ENCODE data around the gene VKORC1L1. TPM values are rescaled to one million over a fixed set of nuclear protein-coding genes. Genes with fewer than 3 reads are reported as not detected.
"Not testable (repeated sequence)": the region's sequence is repeated elsewhere in the genome, so short reads cannot be mapped to it uniquely, and the experiment has no call there.

VKORC1L1 gene
- 7.9 and 11.5 TPM in 2 replicates for total RNA-seq (2014; rRNA removed; shearing (Covaris generic))

DNA sequence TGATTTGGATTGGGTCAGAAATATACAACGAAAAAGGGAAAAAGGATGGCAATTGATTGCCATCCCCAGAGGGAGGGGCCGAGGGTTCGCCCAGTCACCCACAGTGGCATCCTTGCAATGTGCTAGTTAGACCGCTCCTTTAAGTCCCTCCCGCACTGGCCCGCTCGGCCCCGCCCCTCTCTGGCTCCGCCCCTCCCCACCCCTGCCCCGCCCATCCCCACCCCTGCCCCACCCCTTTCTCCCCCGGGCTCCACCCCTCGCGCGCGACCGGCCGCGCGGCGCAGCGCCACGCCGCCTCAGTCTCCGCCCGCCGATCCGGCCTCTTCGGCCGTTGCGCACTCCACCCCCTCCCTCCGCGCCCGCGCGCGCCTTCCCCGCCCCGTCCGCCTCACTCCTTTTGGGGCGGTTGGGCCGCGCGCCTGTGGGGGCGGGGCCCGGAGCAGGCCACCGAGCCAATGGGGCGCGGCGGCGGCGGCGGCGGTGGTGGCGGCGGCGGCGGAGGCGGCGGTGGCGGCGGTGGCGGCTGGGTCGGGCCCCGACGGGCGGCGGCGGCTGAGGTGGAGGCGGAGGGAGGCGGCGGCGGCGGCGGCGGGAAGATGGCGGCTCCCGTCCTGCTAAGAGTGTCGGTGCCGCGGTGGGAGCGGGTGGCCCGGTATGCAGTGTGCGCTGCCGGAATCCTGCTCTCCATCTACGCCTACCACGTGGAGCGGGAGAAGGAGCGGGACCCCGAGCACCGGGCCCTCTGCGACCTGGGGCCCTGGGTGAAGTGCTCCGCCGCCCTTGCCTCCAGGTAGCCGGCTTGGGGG lies at the start of gene VKORC1L1:
Gene VKORC1L1 (plus strand): TSS at position 299 of the 806 bp plus-strand sequence. CDS start 298 bp downstream, at position 597.
- in situ Hi-C loops (cut with HindIII; ENCODE audit: low sequenced_read_pairs) = no loop called here
- DNase-seq (ENCODE audit: low spot score) = peak; percentile 92

DNA sequence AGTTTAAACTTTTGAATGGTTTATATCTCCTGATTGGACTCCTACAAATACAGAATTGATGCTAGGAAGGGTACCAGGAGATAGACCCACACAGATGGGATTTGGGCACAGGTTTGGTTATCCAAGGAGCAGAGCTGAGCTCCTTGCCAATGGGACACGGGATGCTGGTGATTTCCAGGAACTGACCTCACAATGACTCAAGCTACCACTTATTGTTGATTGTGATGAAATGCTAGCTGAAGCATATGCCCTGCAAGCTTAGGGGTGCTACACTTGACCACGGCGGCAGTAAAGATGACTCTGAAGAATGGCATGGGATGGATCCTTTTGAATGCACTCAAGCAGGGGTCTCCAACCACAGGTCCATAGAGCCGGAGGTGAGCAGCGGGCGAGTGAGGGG lies 45.5 kb upstream of the VKORC1L1 start:
- in situ Hi-C loops (cut with HindIII; ENCODE audit: low sequenced_read_pairs) = no loop called here
- no peak for DNase-seq (ENCODE audit: low spot score)

DNA sequence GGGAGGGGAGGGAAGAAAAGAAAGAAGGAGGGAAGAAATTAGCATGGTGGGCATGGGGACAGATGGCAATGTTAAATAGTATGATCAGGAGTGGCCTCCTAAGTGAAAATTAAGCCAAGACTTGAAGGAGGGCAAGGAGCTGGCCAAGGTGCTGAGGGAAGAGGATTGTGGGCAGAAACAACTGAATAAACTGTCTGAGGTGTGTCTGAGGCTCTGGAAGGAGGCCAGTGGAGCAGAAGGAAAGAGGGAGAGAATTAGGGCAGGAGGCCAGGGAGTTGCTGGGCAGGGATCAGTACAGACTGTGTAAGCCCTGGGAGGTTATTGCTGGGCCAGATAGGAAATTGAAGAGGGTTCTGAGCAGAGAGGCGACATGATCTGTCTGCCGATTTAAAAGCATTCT lies 40.6 kb upstream of the VKORC1L1 start:
- DNase-seq (ENCODE audit: low spot score) = peak; percentile 97

DNA sequence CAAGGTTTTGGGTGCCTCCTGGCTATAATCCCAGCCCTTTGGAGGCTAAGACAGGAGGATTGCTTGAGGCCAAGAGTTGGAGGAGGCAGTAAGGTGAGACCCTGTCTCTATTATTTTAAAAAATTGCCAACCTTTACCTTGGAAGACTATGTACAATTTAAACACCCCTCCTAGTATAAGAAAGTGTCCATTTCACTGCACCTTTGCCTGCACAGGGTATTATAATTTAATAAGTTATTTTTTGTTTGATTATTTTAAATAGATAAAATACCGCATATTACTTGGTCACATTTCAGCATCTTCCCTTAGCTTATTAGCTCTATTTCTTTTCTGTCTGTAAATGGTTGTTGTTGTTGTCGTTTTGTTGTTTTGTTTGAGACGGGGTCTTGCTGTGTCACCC lies 36.2 kb upstream of the VKORC1L1 start:
- DNase-seq (ENCODE audit: low spot score); in situ Hi-C loops (cut with HindIII; ENCODE audit: low sequenced_read_pairs): not testable (repeated sequence)

More for the DNA sequence above, 40.6 kb upstream of the VKORC1L1 start:
- in situ Hi-C loops (cut with HindIII; ENCODE audit: low sequenced_read_pairs) = no loop called here

GRCh38 chr7:65837541-65837956 lies 35.3 kb upstream of the VKORC1L1 start:
- DNase-seq (ENCODE audit: low spot score); in situ Hi-C loops (cut with HindIII; ENCODE audit: low sequenced_read_pairs): not testable (repeated sequence)

- peak; percentile 83 for DNase-seq (ENCODE audit: low spot score)
- in situ Hi-C loops (cut with HindIII; ENCODE audit: low sequenced_read_pairs) = no loop called here
Observed at GRCh38 chr7:65839846-65840245, 33.0 kb upstream of the VKORC1L1 start.

DNA sequence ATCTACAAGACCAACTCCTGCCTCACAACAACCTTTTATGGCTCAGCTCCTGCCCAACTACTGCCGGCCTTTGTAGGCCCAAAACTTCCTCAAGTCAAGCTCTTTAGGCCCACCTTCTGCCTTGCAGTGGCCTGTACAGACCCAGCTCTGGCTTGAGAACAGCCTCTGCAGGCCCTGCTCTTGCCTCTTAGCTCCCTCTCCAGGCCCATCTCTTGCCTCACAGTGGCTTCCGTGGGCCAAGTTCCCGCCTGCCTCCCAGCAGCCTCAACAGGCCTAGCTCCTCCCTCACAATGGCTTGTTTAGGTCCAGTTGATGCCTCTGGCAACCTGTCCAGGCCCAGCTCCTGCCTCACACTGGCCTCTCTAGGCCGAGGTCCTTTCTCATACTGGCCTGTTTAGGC lies 32.4 kb upstream of the VKORC1L1 start:
- in situ Hi-C loops (cut with HindIII; ENCODE audit: low sequenced_read_pairs) = no loop called here
- DNase-seq (ENCODE audit: low spot score) = peak; percentile 8

- in situ Hi-C loops (cut with HindIII; ENCODE audit: low sequenced_read_pairs); DNase-seq (ENCODE audit: low spot score): not testable (repeated sequence)
Observed at GRCh38 chr7:65843616-65844015, 29.3 kb upstream of the VKORC1L1 start.

DNA sequence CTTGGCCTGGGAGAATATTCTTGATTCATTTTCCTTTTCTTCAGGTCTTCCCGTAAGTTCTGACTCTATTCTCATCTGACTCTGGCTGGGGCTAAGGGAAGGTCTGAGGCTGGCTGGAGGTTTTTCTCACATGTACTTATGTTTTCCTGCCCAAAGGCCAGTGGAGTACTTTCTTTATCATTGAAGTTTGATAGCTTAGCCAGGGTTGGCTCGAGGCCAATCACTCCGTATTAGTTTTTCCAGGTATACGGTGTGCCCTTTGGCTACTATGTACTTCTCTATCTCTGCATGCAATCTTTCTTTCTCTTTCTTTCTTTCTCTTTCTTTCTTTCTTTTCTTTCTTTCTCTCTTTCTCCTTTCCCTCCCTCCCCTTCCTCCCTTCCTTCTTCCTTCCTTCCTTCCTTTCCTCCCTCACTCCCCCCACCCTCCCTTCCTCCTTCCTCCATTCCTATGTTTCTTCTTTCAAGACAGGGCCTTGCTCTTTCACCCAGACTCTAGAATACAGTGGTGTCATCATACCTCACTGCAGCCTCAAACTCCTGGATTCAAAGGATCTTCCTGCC lies 26.8 kb upstream of the VKORC1L1 start:
- no peak for DNase-seq (ENCODE audit: low spot score)
- in situ Hi-C loops (cut with HindIII; ENCODE audit: low sequenced_read_pairs) = no loop called here

DNA sequence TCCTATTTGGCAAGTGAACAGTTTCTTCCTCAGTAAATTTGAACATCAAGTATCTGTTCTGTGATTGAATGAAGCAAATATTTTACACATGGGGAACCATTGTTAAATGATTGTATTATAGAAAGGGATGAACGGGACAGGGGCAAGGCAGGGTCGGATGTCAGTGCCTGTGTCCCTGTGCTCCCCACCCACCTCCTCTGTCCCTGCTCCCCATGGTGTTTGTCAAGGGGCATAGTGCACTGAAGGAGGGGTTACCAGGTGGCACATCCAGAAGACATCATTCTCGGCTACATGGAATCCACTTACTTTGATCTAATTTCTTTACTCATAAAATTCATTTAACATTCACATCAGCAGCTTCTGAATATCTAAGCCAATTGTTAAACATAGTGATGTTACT lies 19.4 kb upstream of the VKORC1L1 start:
- in situ Hi-C loops (cut with HindIII; ENCODE audit: low sequenced_read_pairs); DNase-seq (ENCODE audit: low spot score): not testable (repeated sequence)

DNA sequence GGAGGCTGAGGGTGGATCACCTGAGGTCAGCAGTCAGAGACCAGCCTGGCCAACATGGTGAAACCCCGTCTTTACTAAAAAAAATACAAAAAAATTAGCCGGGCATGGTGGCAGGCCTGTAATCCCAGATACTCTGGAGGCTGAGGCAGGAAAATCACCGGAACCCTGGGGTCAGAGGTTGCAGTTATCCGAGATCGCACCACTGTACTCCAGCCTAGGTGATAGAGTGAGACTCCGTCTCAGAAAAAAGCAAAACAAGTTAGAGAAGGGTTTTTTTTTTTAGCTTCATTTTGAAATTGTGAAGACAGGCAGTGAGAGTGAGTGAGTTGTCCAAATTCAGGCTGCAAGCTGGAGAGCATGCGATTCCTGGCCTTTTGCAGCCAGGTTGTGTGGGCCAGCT lies 19.0 kb upstream of the VKORC1L1 start:
- in situ Hi-C loops (cut with HindIII; ENCODE audit: low sequenced_read_pairs); DNase-seq (ENCODE audit: low spot score): not testable (repeated sequence)

DNA sequence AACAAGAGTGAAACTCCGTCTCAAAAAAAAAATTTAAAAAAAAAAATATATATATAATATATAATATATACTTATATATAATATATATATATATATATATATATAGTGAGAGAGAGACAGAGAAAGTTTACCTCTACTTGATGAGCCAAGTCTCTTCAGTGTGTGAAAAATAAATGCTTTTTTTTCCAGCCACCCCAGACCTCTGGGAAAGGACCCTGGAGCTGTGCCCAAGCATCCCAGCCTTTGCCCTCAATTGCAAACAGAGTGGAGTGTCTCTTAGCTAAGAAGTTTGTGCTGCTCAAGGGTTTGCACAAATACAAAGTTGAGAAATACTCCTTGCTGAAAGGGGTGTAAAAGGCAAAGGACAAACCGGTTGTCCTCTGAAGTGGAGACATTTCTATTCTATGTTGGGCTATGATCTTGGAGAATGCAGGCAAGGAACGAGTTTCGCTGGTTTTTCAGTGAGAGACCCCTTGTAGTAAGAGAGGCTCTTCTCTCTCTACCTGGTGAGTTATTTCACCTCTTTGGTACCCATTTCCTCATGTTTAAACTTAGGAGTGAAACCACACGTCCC lies 15.5 kb upstream of the VKORC1L1 start:
- DNase-seq (ENCODE audit: low spot score); in situ Hi-C loops (cut with HindIII; ENCODE audit: low sequenced_read_pairs): not testable (repeated sequence)

DNA sequence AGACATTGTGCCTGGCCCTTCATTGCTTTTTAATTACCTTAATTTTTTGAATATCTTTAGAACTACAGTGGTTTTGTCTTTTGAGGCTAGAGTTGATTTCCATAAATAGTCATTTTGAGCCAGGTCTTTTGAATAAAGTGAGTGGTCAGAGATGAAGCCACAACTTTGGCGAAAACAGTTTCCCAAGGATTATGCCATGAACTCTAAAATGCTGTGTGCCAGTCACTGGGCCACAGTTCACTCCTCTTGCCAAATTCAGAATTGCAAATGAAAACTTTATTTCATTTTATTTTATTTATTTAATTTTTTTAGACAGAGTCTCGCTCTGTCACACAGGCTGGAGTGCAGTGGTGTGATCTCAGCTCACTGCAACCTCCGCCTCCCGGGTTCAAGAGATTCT lies 14.2 kb upstream of the VKORC1L1 start:
- in situ Hi-C loops (cut with HindIII; ENCODE audit: low sequenced_read_pairs) = not testable (repeated sequence)

GRCh38 chr7:65866244-65866643 lies 6.6 kb upstream of the VKORC1L1 start:
- in situ Hi-C loops (cut with HindIII; ENCODE audit: low sequenced_read_pairs); DNase-seq (ENCODE audit: low spot score): not testable (repeated sequence)

More for the DNA sequence above, 14.2 kb upstream of the VKORC1L1 start:
- DNase-seq (ENCODE audit: low spot score) = not testable (repeated sequence)

- in situ Hi-C loops (cut with HindIII; ENCODE audit: low sequenced_read_pairs); DNase-seq (ENCODE audit: low spot score): not testable (repeated sequence)
Observed at GRCh38 chr7:65867681-65868080, 5.2 kb upstream of the VKORC1L1 start.

DNA sequence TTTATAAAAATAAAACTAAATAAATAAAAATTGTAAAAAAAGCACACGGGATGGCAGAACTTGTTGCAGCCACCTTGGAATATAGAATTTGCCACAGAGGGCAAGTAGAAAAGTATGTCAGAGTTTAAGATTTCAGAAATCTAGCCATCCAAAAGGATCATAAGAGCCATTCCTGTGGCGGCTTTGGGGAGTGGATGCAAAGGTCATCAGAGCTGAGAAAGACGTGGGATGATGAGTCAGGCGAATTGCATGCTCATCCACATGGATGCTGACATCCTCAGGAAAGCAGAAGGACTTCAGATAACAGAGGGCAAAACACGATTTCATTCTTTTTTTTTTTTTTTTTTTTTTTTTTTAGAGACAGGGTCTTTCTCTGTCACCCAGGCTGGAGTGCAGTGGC lies 3.6 kb upstream of the VKORC1L1 start:
- in situ Hi-C loops (cut with HindIII; ENCODE audit: low sequenced_read_pairs); DNase-seq (ENCODE audit: low spot score): not testable (repeated sequence)

DNA sequence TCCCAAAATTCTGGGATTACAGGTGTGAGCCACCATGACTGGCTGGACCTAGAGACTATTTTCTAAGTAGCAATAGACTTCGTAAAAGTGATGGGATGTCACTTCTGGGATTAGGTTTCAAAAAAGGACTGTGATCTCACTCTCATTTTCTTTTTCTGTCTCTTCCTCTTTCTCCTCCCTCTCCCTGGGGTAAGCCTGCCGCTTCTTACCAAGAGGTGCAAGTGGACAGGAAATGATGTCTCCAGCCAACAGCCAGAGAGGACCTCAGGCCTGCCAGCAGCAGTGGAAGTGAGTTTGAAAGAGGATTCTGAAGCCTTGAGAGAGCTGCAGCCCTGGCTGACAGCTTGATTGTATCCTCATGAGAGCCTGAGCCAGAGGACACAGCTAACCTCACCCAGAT lies 1.4 kb upstream of the VKORC1L1 start:
- in situ Hi-C loops (cut with HindIII; ENCODE audit: low sequenced_read_pairs); DNase-seq (ENCODE audit: low spot score): not testable (repeated sequence)

DNA sequence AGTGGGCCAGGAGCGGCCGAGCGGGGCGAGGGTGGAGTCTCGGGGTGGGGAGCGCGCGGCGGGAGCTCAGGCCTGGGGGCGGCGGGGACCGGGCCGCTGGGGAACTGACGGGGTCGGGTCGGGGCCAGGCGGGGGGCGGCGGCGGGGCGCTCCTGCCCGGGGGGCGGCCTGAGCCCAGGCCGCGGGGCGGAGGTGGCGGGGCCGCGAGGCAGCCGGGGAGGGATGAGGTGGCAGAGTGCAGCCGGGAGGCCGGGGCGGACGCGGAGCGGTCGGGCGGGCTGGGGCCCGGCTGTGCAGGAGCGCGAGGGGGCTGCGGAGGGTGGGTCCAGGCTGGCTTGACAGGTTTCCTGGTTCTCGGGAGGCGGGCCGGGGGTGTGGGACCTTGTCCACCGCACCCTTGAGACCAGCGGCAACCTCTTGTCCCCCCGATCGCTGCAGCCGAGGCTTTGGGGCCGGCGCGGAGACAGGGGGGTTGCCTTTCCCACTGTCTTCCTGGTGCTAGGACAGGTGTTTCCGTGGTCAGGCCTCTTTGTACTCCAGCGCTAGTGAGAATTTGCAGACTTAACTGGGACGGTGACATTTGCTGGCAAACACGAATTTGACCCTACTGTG lies 814 bp downstream of the VKORC1L1 start:
- DNase-seq (ENCODE audit: low spot score) = peak; percentile 6
- in situ Hi-C loops (cut with HindIII; ENCODE audit: low sequenced_read_pairs) = not testable (repeated sequence)

- in situ Hi-C loops (cut with HindIII; ENCODE audit: low sequenced_read_pairs); DNase-seq (ENCODE audit: low spot score): not testable (repeated sequence)
Observed at GRCh38 chr7:65875715-65876114, 2.8 kb downstream of the VKORC1L1 start.
